HEK293 (cell line): ENCODE results near the gene DLG1.

Source experiments
- CTCF ChIA-PET: fragments of 350-600 bp; formaldehyde crosslinking; extraction: SDS; loops from one replicate; lab custom pipeline; 2021; ENCODE audit warnings: antibody characterized with exemption; lab: Yijun Ruan, JAX
- POLR2A ChIA-PET: fragments of 300-600 bp; formaldehyde crosslinking; extraction: SDS; loops from one replicate; lab custom pipeline; 2020; ENCODE audit warnings: antibody characterized with exemption, inconsistent platforms; lab: Yijun Ruan, JAX
- H3K27ac ChIP-seq: fragments of 200-500 bp; sonication (Bioruptor generic); 2 replicates; pipeline ENCODE4 v1.5.1; 2014; ENCODE audit warnings: low read depth, low read length, control low read depth, inconsistent platforms; ENCODE audit errors: extremely low read depth
- H3K36me3 ChIP-seq, 2 experiments: fragments of 200-500 bp in 1 of 2; sonication (Bioruptor generic) in 1 of 2; 1 replicate in 1 of 2; 2 replicates in 1 of 2; pipeline ENCODE4 v1.5.1; 2014 to 2017; ENCODE audit warnings: inconsistent platforms in 2 of 2, low read length in 2 of 2; ENCODE audit not compliant: control insufficient read depth in 2 of 2, insufficient read depth in 1 of 2
- H3K4me1 ChIP-seq: fragments of 200-500 bp; sonication (Bioruptor generic); 2 replicates; pipeline ENCODE4 v1.5.1; 2014; ENCODE audit warnings: mild to moderate bottlenecking, low read length, inconsistent platforms; ENCODE audit not compliant: control insufficient read depth, insufficient read depth
- H3K4me3 ChIP-seq: 2 replicates; pipeline ENCODE4 v1.5.1; 2011; ENCODE audit warnings: low read depth, mild to moderate bottlenecking, control low read depth, low read length, moderate library complexity
- H3K9me3 ChIP-seq: fragments of 200-500 bp; sonication (Bioruptor generic); 2 replicates; pipeline ENCODE4 v1.5.1; 2014; ENCODE audit warnings: low read depth, low read length, inconsistent platforms; ENCODE audit not compliant: control insufficient read depth, insufficient read depth
- GLIS1 ChIP-seq: fragments of 450-650 bp; formaldehyde crosslinking; IDR thresholded peaks from 2 replicates; pipeline ENCODE4 v1.5.1; 2016; ENCODE audit warnings: missing biosample characterization, missing genetic modification characterization
- GLIS2 ChIP-seq: fragments of 450-650 bp; formaldehyde crosslinking; IDR thresholded peaks from 2 replicates; pipeline ENCODE4 v1.5.1; 2016; ENCODE audit warnings: missing biosample characterization, missing genetic modification characterization
- KLF10 ChIP-seq: fragments of 450-650 bp; IDR thresholded peaks from 2 replicates; pipeline ENCODE4 v1.5.1; 2018; ENCODE audit warnings: missing biosample characterization, mild to moderate bottlenecking, missing genetic modification characterization
- MEIS1 ChIP-seq: sonication (generic); formaldehyde crosslinking; IDR thresholded peaks from 2 replicates; pipeline ENCODE4 v1.8.1; 2022; ENCODE audit warnings: missing genetic modification reagents, mild to moderate bottlenecking, borderline replicate concordance
- REST ChIP-seq: fragments of 450-650 bp; formaldehyde crosslinking; IDR thresholded peaks from 2 replicates; pipeline ENCODE4 v1.5.1; 2016; ENCODE audit warnings: missing biosample characterization, missing genetic modification characterization
- SETDB1 ChIP-seq: IDR thresholded peaks from one replicate; pipeline ENCODE4 v1.6.1; 2017; ENCODE audit warnings: mild to moderate bottlenecking, low read length, moderate library complexity, mixed read lengths; ENCODE audit not compliant: insufficient read length
- ZBTB10 ChIP-seq: fragments of 450-650 bp; formaldehyde crosslinking; IDR thresholded peaks from 2 replicates; pipeline ENCODE4 v1.5.1; 2016; ENCODE audit warnings: missing biosample characterization, missing genetic modification characterization
- ZBTB11 ChIP-seq: fragments of 450-650 bp; formaldehyde crosslinking; conservative IDR thresholded peaks from 2 replicates; pipeline ENCODE4 v1.5.1; 2016; ENCODE audit warnings: low read depth, missing biosample characterization, missing genetic modification characterization
- ZBTB44 ChIP-seq: fragments of 450-650 bp; IDR thresholded peaks from 2 replicates; pipeline ENCODE4 v1.5.1; 2018; ENCODE audit warnings: missing biosample characterization, mild to moderate bottlenecking, missing genetic modification characterization
- ZFP3 ChIP-seq: fragments of 450-650 bp; formaldehyde crosslinking; IDR thresholded peaks from 2 replicates; pipeline ENCODE4 v1.5.1; 2016; ENCODE audit warnings: low read depth, missing biosample characterization, missing genetic modification characterization
- ZNF132 ChIP-seq: fragments of 450-650 bp; formaldehyde crosslinking; IDR thresholded peaks from 2 replicates; pipeline ENCODE4 v1.5.1; 2017; ENCODE audit warnings: missing biosample characterization, missing genetic modification characterization, borderline replicate concordance
- ZNF140 ChIP-seq: fragments of 450-650 bp; formaldehyde crosslinking; IDR thresholded peaks from 2 replicates; pipeline ENCODE4 v1.5.1; 2016; ENCODE audit warnings: missing biosample characterization, missing genetic modification characterization
- ZNF341 ChIP-seq: fragments of 450-650 bp; formaldehyde crosslinking; IDR thresholded peaks from 2 replicates; pipeline ENCODE4; 2016; ENCODE audit warnings: low read depth, missing biosample characterization, missing genetic modification characterization
- ZNF623 ChIP-seq: fragments of 450-650 bp; formaldehyde crosslinking; IDR thresholded peaks from 2 replicates; pipeline ENCODE4 v1.5.1; 2016; ENCODE audit warnings: missing biosample characterization, missing genetic modification characterization
- ZNF843 ChIP-seq: fragments of 450-650 bp; formaldehyde crosslinking; IDR thresholded peaks from 2 replicates; pipeline ENCODE4 v1.5.1; 2016; ENCODE audit warnings: missing biosample characterization, missing genetic modification characterization
- TF ChIP-seq, protein P1 (sequence below): fragments of 450-650 bp; formaldehyde crosslinking; IDR thresholded peaks from 2 replicates; pipeline ENCODE4 v1.5.1; 2016; ENCODE audit warnings: missing biosample characterization, missing genetic modification characterization, borderline replicate concordance

DLG1 gene

DNA sequence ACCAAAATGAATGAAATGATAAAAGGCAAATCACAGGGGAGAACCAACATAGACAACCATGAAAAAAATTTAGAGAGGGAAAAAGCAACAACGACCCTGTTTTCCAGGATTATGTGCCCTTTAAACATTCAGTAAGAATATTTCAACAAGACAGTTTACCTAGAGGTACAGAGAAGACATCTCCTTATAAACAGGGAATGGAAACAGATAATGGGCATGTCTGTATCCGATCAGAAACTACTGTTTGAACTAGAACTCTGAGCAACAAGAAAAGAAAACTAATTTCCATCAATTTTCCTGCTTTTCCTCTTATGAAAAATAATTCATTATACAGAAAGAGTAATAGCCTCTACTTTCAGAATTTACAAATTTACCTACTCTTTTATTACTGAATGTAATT is 39.3 kb downstream of the DLG1 start:
- Histone ChIP-seq H3K9me3 (no peaks in the 10 kb centered on the region), H3K4me3 (no peak overlapping the region), H3K27ac (no peak overlapping the region), H3K36me3 (peaks cover 3 to 7% of the 10 kb centered on the region in 2 experiments; a peak in 2 of 3 replicates), H3K4me1 (no peaks in the 10 kb centered on the region)
- ChIA-PET POLR2A (no interaction called here), CTCF (interaction anchor here (0.9 to 4.0 kb wide), 4 partner anchors 9 to 251 kb away, joined by 5 to 40 read pairs (median 19); no protein-coding TSS in a partner anchor)
- no peak for TF ChIP-seq ZBTB10
- no peak for TF ChIP-seq ZNF341
- no peak for TF ChIP-seq ZFP3
- TF ChIP-seq SETDB1, result no peak
- no peak for TF ChIP-seq GLIS2 (tag by site-specific recombination)
- TF ChIP-seq MEIS1 (CRISPR knock-in tag), result no peak
- no peak for TF ChIP-seq ZBTB11 (tag by site-specific recombination)
- no peak for TF ChIP-seq GLIS1 (tag by site-specific recombination)
- no peak for TF ChIP-seq KLF10 (tag by site-specific recombination)
- no peak for TF ChIP-seq REST (tag by site-specific recombination)
- TF ChIP-seq ZNF623 (tag by site-specific recombination), result no peak
- no peak for TF ChIP-seq ZNF132 (tag by site-specific recombination)
- TF ChIP-seq, protein P1, sequence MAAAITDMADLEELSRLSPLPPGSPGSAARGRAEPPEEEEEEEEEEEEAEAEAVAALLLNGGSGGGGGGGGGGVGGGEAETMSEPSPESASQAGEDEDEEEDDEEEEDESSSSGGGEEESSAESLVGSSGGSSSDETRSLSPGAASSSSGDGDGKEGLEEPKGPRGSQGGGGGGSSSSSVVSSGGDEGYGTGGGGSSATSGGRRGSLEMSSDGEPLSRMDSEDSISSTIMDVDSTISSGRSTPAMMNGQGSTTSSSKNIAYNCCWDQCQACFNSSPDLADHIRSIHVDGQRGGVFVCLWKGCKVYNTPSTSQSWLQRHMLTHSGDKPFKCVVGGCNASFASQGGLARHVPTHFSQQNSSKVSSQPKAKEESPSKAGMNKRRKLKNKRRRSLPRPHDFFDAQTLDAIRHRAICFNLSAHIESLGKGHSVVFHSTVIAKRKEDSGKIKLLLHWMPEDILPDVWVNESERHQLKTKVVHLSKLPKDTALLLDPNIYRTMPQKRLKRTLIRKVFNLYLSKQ (tag by site-specific recombination), result no peak
- TF ChIP-seq ZNF843 (tag by site-specific recombination), result no peak
- no peak for TF ChIP-seq ZNF140 (tag by site-specific recombination)
- no peak for TF ChIP-seq ZBTB44 (tag by site-specific recombination)
